Neural cell (in vitro differentiated cells): ENCODE results near the gene NPDC1. TPM values are rescaled to one million over a fixed set of nuclear protein-coding genes. Genes with fewer than 3 reads are reported as not detected.

Experiments
- H2AFZ ChIP-seq: fragments of 200-600, 300-800 bp; sonication (generic), shearing (Covaris generic); 2 replicates; pipeline ENCODE4 v1.6.0; 2014; ENCODE audit warnings: low read depth, mild to moderate bottlenecking, antibody characterized with exemption, low read length, moderate library complexity
- H3F3A ChIP-seq: fragments of 200-600 bp; shearing (Covaris generic); 2 replicates; pipeline ENCODE4 v1.6.1; 2016; ENCODE audit warnings: mild to moderate bottlenecking, moderate library complexity, mixed read lengths, antibody characterized with exemption, low read length; ENCODE audit not compliant: insufficient read depth, poor library complexity, severe bottlenecking
- H3K27ac ChIP-seq: fragments of 200-600, 300-800 bp; sonication (generic), shearing (Covaris generic); 2 replicates; pipeline ENCODE4 v1.5.1; 2014; ENCODE audit warnings: mild to moderate bottlenecking, low read length, moderate library complexity
- H3K27me3 ChIP-seq: fragments of 300-800, 200-600 bp; sonication (generic), shearing (Covaris generic); 2 replicates; pipeline ENCODE4 v1.6.0; 2014; ENCODE audit warnings: mild to moderate bottlenecking, low read depth, low read length, moderate library complexity; ENCODE audit not compliant: insufficient read depth
- H3K36me3 ChIP-seq: fragments of 300-800, 200-600 bp; sonication (generic), shearing (Covaris generic); 2 replicates; pipeline ENCODE4 v1.5.1; 2014; ENCODE audit warnings: mild to moderate bottlenecking, antibody characterized with exemption, low read length, moderate library complexity; ENCODE audit not compliant: insufficient read depth
- H3K4me2 ChIP-seq: fragments of 300-800, 200-600 bp; sonication (generic), shearing (Covaris generic); 2 replicates; pipeline ENCODE4 v1.6.0; 2014; ENCODE audit warnings: mild to moderate bottlenecking, low read length
- H3K4me3 ChIP-seq: fragments of 300-800, 200-600 bp; sonication (generic), shearing (Covaris generic); 2 replicates; pipeline ENCODE4 v1.5.1; 2014; ENCODE audit warnings: mild to moderate bottlenecking, low read length, moderate library complexity
- H3K79me2 ChIP-seq: fragments of 200-600 bp; shearing (Covaris generic); replicated peaks from 2 replicates; pipeline ENCODE4 v1.6.0; 2014; ENCODE audit warnings: mild to moderate bottlenecking, low read length, moderate library complexity; ENCODE audit not compliant: insufficient read depth
- H3K9ac ChIP-seq: fragments of 300-800, 200-600 bp; sonication (generic), shearing (Covaris generic); 2 replicates; pipeline ENCODE4 v1.6.1; 2016; ENCODE audit warnings: mild to moderate bottlenecking, low read length, mixed read lengths
- H3K9me2 ChIP-seq: fragments of 200-600 bp; shearing (Covaris generic); 2 replicates; pipeline ENCODE4 v1.6.1; 2016; ENCODE audit warnings: mild to moderate bottlenecking, low read length, mixed read lengths; ENCODE audit not compliant: insufficient read depth
- H3K9me3 ChIP-seq: fragments of 200-600, 300-800 bp; sonication (generic), shearing (Covaris generic); 2 replicates; pipeline ENCODE4 v1.6.1; 2016; ENCODE audit warnings: mild to moderate bottlenecking, mixed run types, low read length, moderate library complexity, mixed read lengths
- H4K20me1 ChIP-seq: fragments of 200-600 bp; shearing (Covaris generic); 2 replicates; pipeline ENCODE4 v1.6.1; 2016; ENCODE audit warnings: mild to moderate bottlenecking, mixed run types; ENCODE audit not compliant: insufficient read depth
- CTCF ChIP-seq: fragments of 450-650 bp; IDR thresholded peaks from 2 replicates; pipeline ENCODE4 v1.5.1; 2014; ENCODE audit warnings: antibody characterized with exemption, mild to moderate bottlenecking, moderate library complexity; ENCODE audit not compliant: poor library complexity, severe bottlenecking
- EP300 ChIP-seq: fragments of 450-650 bp; conservative IDR thresholded peaks from 2 replicates; pipeline ENCODE4 v1.6.1; 2014; ENCODE audit warnings: antibody characterized with exemption, mild to moderate bottlenecking, moderate library complexity; ENCODE audit not compliant: poor library complexity, severe bottlenecking
- EZH2 ChIP-seq: fragments of 200-600, 300-800 bp; shearing (Covaris generic), sonication (generic); IDR thresholded peaks from 2 replicates; pipeline ENCODE4 v1.6.1; 2014; ENCODE audit warnings: antibody characterized with exemption, low read length, borderline replicate concordance, mild to moderate bottlenecking; ENCODE audit not compliant: insufficient read depth, poor library complexity, severe bottlenecking
- MXI1 ChIP-seq: fragments of 450-650 bp; conservative IDR thresholded peaks from 2 replicates; pipeline ENCODE4 v1.6.1; 2014; ENCODE audit warnings: antibody characterized with exemption, mild to moderate bottlenecking; ENCODE audit not compliant: poor library complexity, severe bottlenecking
- POLR2AphosphoS5 ChIP-seq: IDR thresholded peaks from 2 replicates; pipeline ENCODE4 v1.6.1; 2012
- RAD21 ChIP-seq: fragments of 450-650 bp; conservative IDR thresholded peaks from 2 replicates; pipeline ENCODE4 v1.6.1; 2014; ENCODE audit warnings: antibody characterized with exemption, mild to moderate bottlenecking, moderate library complexity
- REST ChIP-seq: IDR thresholded peaks from 2 replicates; pipeline ENCODE4 v1.6.1; 2012; ENCODE audit warnings: borderline replicate concordance
- SMC3 ChIP-seq: fragments of 450-650 bp; conservative IDR thresholded peaks from 2 replicates; pipeline ENCODE4 v1.6.1; 2014; ENCODE audit warnings: antibody characterized with exemption, mild to moderate bottlenecking, moderate library complexity; ENCODE audit not compliant: poor library complexity
- TAF1 ChIP-seq: IDR thresholded peaks from 2 replicates; pipeline ENCODE4 v1.6.1; 2012; ENCODE audit warnings: low read depth
- polyA plus RNA-seq: library from polyadenylated mRNA; depleted of rRNA; stranded (reverse); fragments of >200 nt; gene quantifications from 2 replicates; pipeline ENCODE4 v1.2.3, GENCODE V29; 2014

The NPDC1 gene
- polyA plus RNA-seq, 1 donor from 2014 or later, result 161 TPM

- no peaks in the 10 kb centered on the region for H3K9me3 ChIP-seq
- no peaks in the 10 kb centered on the region for H3K9me2 ChIP-seq
- no peaks in the 10 kb centered on the region for H3K27me3 ChIP-seq
Observed at GRCh38 chr9:137062384-137062783, 16.4 kb upstream of the NPDC1 start.

GRCh38 chr9:137058521-137059234 lies 12.7 kb upstream of the NPDC1 start:
- H3F3A ChIP-seq, result no peaks in the 10 kb centered on the region
- H3K9ac ChIP-seq, result no peak overlapping the region
- H3K27ac ChIP-seq, result no peak overlapping the region
- no peaks in the 10 kb centered on the region for H3K9me3 ChIP-seq
- H2AFZ ChIP-seq, result no peak overlapping the region
- no peaks in the 10 kb centered on the region for H4K20me1 ChIP-seq
- no peaks in the 10 kb centered on the region for H3K36me3 ChIP-seq
- TF ChIP-seq EP300 (no peak), TAF1 (no peak), SMC3 (no peak), EZH2 (no peak), RAD21 (no peak)
- peaks cover 20% of the 10 kb centered on the region for H3K27me3 ChIP-seq
- H3K4me3 ChIP-seq, result no peak overlapping the region
- H3K9me2 ChIP-seq, result no peaks in the 10 kb centered on the region
- no peak overlapping the region for H3K4me2 ChIP-seq
- no peaks in the 10 kb centered on the region for H3K79me2 ChIP-seq

More at GRCh38 chr9:137062384-137062783, 16.4 kb upstream of the NPDC1 start:
- Histone ChIP-seq H3F3A (no peaks in the 10 kb centered on the region), H4K20me1 (no peaks in the 10 kb centered on the region), H3K79me2 (no peaks in the 10 kb centered on the region), H3K4me2 (no peak overlapping the region), H3K27ac (no peak overlapping the region), H3K4me3 (no peak overlapping the region), H3K9ac (no peak overlapping the region), H3K36me3 (no peaks in the 10 kb centered on the region), H2AFZ (no peak overlapping the region)
- no peak for TF ChIP-seq RAD21
- TF ChIP-seq REST, result no peak
- TF ChIP-seq POLR2AphosphoS5, result no peak
- no peak for TF ChIP-seq SMC3
- TF ChIP-seq MXI1, result no peak
- no peak for TF ChIP-seq EZH2
- TF ChIP-seq EP300, result no peak
- TF ChIP-seq CTCF, result no peak
- TF ChIP-seq TAF1, result no peak
